ENCODE results near the gene NBPF19. TPM values are rescaled to one million over a fixed set of nuclear protein-coding genes. Genes with fewer than 3 reads are reported as not detected.
"Not testable (repeated sequence)": the region's sequence is repeated elsewhere in the genome, so short reads cannot be mapped to it uniquely, and the experiment has no call there.

The NBPF19 gene, protein sequence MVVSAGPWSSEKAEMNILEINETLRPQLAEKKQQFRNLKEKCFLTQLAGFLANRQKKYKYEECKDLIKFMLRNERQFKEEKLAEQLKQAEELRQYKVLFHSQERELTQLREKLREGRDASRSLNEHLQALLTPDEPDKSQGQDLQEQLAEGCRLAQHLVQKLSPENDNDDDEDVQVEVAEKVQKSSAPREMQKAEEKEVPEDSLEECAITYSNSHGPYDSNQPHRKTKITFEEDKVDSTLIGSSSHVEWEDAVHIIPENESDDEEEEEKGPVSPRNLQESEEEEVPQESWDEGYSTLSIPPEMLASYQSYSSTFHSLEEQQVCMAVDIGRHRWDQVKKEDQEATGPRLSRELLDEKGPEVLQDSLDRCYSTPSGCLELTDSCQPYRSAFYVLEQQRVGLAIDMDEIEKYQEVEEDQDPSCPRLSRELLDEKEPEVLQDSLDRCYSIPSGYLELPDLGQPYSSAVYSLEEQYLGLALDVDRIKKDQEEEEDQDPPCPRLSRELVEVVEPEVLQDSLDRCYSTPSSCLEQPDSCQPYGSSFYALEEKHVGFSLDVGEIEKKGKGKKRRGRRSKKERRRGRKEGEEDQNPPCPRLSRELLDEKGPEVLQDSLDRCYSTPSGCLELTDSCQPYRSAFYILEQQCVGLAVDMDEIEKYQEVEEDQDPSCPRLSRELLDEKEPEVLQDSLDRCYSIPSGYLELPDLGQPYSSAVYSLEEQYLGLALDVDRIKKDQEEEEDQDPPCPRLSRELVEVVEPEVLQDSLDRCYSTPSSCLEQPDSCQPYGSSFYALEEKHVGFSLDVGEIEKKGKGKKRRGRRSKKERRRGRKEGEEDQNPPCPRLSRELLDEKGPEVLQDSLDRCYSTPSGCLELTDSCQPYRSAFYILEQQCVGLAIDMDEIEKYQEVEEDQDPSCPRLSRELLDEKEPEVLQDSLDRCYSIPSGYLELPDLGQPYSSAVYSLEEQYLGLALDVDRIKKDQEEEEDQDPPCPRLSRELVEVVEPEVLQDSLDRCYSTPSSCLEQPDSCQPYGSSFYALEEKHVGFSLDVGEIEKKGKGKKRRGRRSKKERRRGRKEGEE (N-terminal part only)
- 0.81 TPM for polyA plus RNA-seq (2012; ENCODE audit: low read depth, missing spikeins)

DNA sequence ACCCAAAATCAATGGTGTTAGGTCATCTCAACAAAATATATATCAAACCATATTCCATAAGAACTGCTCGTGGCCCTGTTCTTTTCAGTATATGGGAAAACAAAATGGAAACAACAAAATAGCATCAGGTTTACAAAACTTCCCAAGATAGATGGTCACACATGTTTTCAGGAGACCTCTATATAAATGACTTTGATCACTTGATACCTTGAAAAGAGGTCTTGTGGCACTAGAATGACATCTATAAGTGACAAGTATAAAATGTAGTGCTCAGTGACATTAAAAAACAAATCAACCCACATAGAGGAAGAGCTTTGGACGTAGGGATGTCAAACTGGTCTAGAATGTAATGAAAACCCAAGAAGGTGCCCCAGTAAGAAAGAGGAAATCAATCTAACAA, at the start of gene NBPF19:
Gene NBPF19, plus strand, starts transcription at position 301 of the 400 bp plus-strand sequence. CDS start 888 bp downstream, outside the sequence.
- FAIRE-seq = not testable (repeated sequence)

DNA sequence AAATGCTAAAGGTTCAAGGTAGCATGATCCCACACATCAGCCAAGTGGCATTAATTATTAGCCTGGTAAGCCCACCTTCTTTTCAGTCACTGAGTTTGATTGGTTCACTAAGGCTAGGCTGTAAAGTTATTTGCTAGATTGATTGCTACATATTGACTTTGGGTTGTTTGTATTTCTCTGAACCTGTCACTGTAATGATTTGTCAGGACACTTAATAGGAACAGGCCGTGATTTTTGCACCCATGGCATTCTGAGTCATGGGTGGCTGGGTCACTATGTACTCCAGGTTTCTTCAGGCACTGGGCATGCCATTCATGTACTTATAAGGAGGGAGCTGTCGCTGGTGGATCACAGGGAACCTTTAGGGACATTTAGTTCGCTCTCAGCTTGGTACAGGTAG, 46.5 kb upstream of the NBPF19 start:
- not testable (repeated sequence) for DNase-seq (ENCODE audit: insufficient read length, low spot score); FAIRE-seq

More for the DNA sequence above, at the start of gene NBPF19:
- DNase-seq (ENCODE audit: insufficient read length, low spot score) = not testable (repeated sequence)

- DNase-seq (ENCODE audit: insufficient read length, low spot score); FAIRE-seq: not testable (repeated sequence)
Observed at GRCh38 chr1:149445451-149445850, 29.4 kb upstream of the NBPF19 start.

DNA sequence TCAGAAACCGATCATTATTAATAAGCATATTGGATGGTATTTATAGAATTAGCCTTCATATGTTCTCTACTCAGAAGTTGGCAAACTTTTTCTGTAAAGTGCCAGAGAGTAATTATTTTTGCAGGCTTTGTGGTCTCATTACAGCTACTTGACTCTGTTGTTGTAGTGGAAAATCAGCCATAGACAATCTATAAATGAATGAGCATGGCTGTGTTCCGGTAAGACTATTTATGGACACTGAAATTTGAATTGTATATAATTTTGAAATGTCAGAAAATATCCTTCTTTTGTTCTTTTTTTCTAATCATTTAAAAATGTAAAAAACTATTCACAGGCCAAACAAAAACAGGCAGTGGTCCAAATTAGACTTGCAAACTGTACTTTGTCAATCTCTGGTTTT, 22.6 kb upstream of the NBPF19 start:
- DNase-seq (ENCODE audit: insufficient read length, low spot score); FAIRE-seq: not testable (repeated sequence)

DNA sequence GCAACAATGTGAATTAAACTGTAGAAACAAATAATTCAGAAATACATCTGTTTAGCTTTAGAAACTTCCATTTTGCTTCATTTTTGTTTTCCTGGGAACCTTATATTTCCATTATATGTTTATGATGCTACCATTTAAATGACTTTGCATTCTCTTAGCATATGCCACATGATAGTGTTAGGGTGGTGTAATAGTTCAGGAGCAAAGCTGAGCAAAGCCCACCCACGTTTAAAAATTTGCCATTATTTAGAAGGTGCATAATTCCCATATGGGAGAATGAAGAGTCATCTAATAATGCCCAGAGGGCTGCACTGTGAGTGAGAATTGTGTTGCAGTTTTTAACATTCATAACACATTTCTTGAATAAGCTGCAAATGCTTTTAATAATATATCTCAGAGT, 22.2 kb upstream of the NBPF19 start:
- DNase-seq (ENCODE audit: insufficient read length, low spot score); FAIRE-seq: not testable (repeated sequence)

- DNase-seq (ENCODE audit: insufficient read length, low spot score); FAIRE-seq: not testable (repeated sequence)
Observed at GRCh38 chr1:149558350-149558825, 83.5 kb downstream of the NBPF19 start.

DNA sequence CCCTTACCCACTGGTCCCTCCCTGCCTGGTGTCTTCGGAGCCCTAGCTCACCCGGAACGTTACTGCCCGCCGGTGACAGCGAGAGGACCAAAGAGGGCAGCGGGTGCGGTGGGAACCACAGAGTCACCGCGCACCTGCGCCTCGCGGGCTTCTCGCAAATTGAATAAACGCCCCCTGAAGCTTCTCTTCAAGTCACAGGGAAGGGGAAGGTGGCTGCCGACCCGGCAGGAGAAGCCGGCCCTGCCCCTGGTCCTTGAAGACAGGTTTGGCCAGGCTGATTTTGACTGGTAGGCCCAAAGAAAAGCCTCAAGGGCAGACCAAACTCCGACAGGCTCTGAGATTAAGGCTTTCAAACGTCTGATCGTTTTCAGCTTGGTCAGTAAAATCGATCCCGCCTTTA, 87.0 kb downstream of the NBPF19 start:
- not testable (repeated sequence) for FAIRE-seq; DNase-seq (ENCODE audit: insufficient read length, low spot score)

DNA sequence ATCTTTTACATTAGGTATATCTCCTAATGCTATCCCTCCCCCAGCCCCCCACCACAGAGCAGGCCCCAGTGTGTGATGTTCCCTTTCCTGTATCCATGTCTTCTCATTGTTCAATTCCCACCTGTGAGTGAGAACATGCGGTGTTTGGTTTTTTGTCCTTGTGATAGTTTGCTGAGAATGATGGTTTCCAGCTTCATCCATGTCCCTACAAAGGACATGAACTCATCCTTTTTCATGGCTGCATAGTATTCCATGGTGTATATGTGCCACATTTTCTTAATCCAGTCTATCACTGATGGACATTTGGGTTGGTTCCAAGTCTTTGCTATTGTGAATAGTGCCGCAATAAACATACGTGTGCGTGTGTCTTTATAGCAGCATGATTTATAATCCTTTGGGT, 90.6 kb downstream of the NBPF19 start:
- not testable (repeated sequence) for DNase-seq (ENCODE audit: insufficient read length, low spot score); FAIRE-seq

- FAIRE-seq; DNase-seq (ENCODE audit: insufficient read length, low spot score): not testable (repeated sequence)
Observed at GRCh38 chr1:149572763-149573162, 97.9 kb downstream of the NBPF19 start.

- DNase-seq (ENCODE audit: insufficient read length, low spot score); FAIRE-seq: not testable (repeated sequence)
Observed at GRCh38 chr1:149585592-149585991, 110.7 kb downstream of the NBPF19 start.
